NB4 (cell line): ENCODE measurements around the gene SYT13.

Experiments
- MYC ChIP-seq: IDR thresholded peaks from 2 replicates; pipeline ENCODE4 v1.6.1; 2011; ENCODE audit warnings: low read depth, low read length
- POLR2A ChIP-seq: IDR thresholded peaks from 2 replicates; pipeline ENCODE4 v1.6.1; 2011; ENCODE audit warnings: mild to moderate bottlenecking; ENCODE audit not compliant: insufficient read length; ENCODE audit errors: extremely low read depth
- TF ChIP-seq, protein P1 (sequence below): IDR thresholded peaks from one replicate; pipeline ENCODE4 v1.5.1; 2012; ENCODE audit warnings: low read depth, low read length

DNA sequence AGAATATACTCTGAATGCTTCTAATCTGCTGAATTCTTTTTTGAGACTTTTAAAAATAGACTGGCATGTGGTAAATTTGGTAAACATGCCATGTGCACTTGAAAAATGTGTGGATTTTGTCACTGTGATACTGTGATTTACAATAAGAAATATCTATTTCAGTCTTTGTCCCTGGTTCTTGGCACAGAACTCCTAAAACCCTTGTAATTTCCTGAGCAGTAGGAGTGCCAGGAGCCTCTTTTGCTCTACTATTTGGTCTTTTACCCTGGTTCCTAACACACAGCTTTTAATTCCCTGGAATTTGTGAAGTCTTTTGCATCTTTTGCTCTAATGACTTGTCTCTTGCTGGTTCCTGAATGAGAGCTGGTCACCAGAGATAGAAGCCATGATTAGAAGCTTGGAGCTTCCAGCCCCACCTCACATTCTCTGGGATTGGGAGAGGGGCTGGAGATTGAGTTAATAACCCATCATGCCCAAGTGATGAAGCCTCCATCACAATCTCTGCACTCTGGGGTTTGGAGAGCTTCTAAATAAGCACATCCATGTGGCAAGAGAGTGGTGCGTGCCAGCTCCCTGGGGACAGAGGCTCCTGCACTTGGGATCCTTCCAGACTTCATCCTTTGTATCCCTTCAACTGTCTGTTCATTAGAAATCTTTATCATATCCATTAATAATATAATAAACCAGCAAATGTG, 27.2 kb upstream of the SYT13 start:
- TF ChIP-seq, protein P1, sequence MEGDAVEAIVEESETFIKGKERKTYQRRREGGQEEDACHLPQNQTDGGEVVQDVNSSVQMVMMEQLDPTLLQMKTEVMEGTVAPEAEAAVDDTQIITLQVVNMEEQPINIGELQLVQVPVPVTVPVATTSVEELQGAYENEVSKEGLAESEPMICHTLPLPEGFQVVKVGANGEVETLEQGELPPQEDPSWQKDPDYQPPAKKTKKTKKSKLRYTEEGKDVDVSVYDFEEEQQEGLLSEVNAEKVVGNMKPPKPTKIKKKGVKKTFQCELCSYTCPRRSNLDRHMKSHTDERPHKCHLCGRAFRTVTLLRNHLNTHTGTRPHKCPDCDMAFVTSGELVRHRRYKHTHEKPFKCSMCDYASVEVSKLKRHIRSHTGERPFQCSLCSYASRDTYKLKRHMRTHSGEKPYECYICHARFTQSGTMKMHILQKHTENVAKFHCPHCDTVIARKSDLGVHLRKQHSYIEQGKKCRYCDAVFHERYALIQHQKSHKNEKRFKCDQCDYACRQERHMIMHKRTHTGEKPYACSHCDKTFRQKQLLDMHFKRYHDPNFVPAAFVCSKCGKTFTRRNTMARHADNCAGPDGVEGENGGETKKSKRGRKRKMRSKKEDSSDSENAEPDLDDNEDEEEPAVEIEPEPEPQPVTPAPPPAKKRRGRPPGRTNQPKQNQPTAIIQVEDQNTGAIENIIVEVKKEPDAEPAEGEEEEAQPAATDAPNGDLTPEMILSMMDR: no peak
- TF ChIP-seq POLR2A: no peak
- TF ChIP-seq MYC: no peak
